ENCODE measurements around the gene TOGARAM2. TPM values are rescaled to one million over a fixed set of nuclear protein-coding genes. Genes with fewer than 3 reads are reported as not detected.

Gene TOGARAM2
- total RNA-seq, 1 donor: 0.72 TPM

DNA sequence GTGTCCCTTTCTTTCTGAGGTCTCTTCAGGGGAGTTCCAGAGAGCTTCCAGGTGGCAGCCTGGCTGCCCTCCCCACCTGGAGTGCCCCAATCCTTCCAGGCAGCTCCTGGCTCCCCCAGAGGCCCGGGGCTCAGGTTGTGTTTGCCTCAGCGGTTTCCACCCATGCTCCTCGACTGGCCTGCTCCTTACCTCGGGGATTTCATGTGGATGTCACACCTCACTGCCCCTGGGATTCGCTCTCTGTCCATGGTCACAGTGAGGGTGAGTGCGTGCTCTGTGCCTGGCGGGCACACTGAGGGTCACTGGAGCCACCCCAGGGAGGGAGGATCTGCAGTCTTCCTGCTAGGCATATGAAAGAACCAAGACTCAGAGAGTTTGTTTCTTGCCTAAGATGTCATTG is 2.1 kb upstream of the TOGARAM2 start:
- Histone ChIP-seq H3K4me2 (ENCODE audit: insufficient read depth, low read length) (no peak overlapping the region), H3K36me3 (ENCODE audit: insufficient read depth, low read length) (no peaks in the 10 kb centered on the region), H3K79me2 (ENCODE audit: insufficient read depth, low read length) (no peaks in the 10 kb centered on the region), H3K4me1 (ENCODE audit: insufficient read depth, low read length) (no peaks in the 10 kb centered on the region), H3K9me3 (ENCODE audit: low read depth, low read length) (no peaks in the 10 kb centered on the region), H3K27me3 (ENCODE audit: insufficient read depth, low read length) (peaks cover under 1% of the 10 kb centered on the region), H2AFZ (ENCODE audit: low read length) (no peak overlapping the region), H4K20me1 (ENCODE audit: insufficient read depth, low read length) (no peaks in the 10 kb centered on the region), H3K4me3 (ENCODE audit: insufficient read depth, low read length) (no peak overlapping the region), H3K27ac (ENCODE audit: low read depth, low read length) (no peak overlapping the region)
- TF ChIP-seq CTCF (IDR thresholded peaks at IDR 0.05; ENCODE audit: extremely low read depth, low read depth, low read length): no peak
- DNase-seq (ENCODE audit: insufficient read length, low spot score, missing footprints): peak; percentile 34

DNA sequence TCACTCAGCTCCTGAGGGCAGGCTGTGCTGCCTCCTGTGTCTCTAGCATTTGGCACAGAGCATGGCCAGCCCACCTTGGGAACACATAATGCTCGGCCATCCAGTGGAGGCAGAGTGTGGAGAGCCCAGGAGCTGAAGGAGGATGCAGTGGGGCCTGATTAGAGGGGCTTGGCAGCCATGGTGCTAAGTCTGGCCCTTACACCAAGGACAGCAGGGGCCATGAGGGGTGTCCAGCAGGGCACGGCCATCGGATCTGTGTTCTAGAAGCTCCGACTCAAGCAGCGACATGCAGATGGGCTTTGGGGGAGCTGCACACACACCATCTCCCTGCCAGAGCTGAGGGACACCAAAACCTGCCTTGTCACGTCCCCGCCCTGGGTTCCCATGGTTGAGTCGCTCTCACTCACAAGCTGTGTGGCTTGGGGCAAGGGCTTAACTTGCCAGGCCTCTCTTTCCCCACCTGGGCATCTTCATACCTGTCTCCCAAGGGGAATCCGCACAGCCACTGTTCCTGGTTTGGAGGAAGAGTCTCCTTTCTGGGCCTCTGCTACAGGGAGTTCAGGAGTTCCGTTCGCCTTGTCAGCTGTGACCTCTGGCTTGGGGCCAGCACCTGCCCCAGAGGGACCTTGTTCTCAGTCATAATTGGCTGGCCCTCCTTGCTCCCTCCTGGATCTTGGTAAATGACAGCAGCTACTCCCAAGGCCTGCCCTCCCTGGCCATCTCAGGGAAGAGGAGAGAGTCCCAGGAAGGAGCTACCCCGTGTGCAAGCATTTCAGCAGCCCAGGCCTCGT is 1.3 kb upstream of the TOGARAM2 start:
- Histone ChIP-seq H4K20me1 (ENCODE audit: insufficient read depth, low read length) (no peaks in the 10 kb centered on the region), H3K27me3 (ENCODE audit: insufficient read depth, low read length) (peaks cover 2% of the 10 kb centered on the region), H3K4me1 (ENCODE audit: insufficient read depth, low read length) (no peaks in the 10 kb centered on the region), H3K27ac (ENCODE audit: low read depth, low read length) (no peak overlapping the region), H3K9me3 (ENCODE audit: low read depth, low read length) (no peaks in the 10 kb centered on the region), H3K4me2 (ENCODE audit: insufficient read depth, low read length) (no peak overlapping the region), H3K36me3 (ENCODE audit: insufficient read depth, low read length) (no peaks in the 10 kb centered on the region), H3K79me2 (ENCODE audit: insufficient read depth, low read length) (no peaks in the 10 kb centered on the region), H2AFZ (ENCODE audit: low read length) (no peak overlapping the region), H3K4me3 (ENCODE audit: insufficient read depth, low read length) (no peak overlapping the region)
- no peak for TF ChIP-seq CTCF (IDR thresholded peaks at IDR 0.05; ENCODE audit: extremely low read depth, low read depth, low read length)
- DNase-seq (ENCODE audit: insufficient read length, low spot score, missing footprints): peak; percentile 34

DNA sequence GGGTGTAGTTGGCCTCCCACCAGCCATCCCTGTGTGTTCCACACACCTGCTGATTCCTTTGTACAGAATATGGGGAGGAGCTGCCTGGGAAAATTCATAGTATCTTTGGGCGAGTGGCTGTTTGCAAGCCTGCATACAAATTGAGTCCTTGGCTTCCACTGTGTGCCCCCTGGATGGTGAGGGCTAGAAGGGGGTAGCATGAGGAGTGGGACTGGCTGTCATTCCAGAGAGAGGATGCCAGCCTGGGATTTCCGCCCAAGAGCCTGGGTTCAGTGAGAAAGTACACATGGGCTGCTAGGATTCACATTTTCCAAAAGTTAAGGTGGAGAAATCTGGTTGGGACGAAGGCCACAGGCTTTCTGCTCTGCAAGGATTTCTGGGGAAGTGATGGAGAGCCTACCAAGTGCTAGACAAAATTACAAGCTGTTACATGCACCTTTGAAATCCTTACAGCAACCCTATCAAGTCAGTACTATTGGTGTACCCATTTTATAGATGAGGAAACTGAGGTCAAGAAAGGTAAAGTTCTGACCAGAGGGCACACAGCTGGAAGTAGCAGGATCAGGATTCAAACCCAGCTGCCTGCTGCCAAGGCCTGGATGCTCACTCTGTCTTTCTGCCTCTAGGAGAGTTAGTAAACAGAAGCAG is 606 bp upstream of the TOGARAM2 start:
- no peak for TF ChIP-seq CTCF (IDR thresholded peaks at IDR 0.05; ENCODE audit: extremely low read depth, low read depth, low read length)
- no peaks in the 10 kb centered on the region for H3K79me2 ChIP-seq (ENCODE audit: insufficient read depth, low read length)
- no peak overlapping the region for H3K4me2 ChIP-seq (ENCODE audit: insufficient read depth, low read length)
- H2AFZ ChIP-seq (ENCODE audit: low read length): no peak overlapping the region
- peak; percentile 30 for DNase-seq (ENCODE audit: insufficient read length, low spot score, missing footprints)
- H3K9me3 ChIP-seq (ENCODE audit: low read depth, low read length): no peaks in the 10 kb centered on the region
- H3K4me1 ChIP-seq (ENCODE audit: insufficient read depth, low read length): no peaks in the 10 kb centered on the region
- no peak overlapping the region for H3K27ac ChIP-seq (ENCODE audit: low read depth, low read length)
- H3K36me3 ChIP-seq (ENCODE audit: insufficient read depth, low read length): no peaks in the 10 kb centered on the region
- H3K27me3 ChIP-seq (ENCODE audit: insufficient read depth, low read length): peaks cover 2% of the 10 kb centered on the region
- no peak overlapping the region for H3K4me3 ChIP-seq (ENCODE audit: insufficient read depth, low read length)
- no peaks in the 10 kb centered on the region for H4K20me1 ChIP-seq (ENCODE audit: insufficient read depth, low read length)

DNA sequence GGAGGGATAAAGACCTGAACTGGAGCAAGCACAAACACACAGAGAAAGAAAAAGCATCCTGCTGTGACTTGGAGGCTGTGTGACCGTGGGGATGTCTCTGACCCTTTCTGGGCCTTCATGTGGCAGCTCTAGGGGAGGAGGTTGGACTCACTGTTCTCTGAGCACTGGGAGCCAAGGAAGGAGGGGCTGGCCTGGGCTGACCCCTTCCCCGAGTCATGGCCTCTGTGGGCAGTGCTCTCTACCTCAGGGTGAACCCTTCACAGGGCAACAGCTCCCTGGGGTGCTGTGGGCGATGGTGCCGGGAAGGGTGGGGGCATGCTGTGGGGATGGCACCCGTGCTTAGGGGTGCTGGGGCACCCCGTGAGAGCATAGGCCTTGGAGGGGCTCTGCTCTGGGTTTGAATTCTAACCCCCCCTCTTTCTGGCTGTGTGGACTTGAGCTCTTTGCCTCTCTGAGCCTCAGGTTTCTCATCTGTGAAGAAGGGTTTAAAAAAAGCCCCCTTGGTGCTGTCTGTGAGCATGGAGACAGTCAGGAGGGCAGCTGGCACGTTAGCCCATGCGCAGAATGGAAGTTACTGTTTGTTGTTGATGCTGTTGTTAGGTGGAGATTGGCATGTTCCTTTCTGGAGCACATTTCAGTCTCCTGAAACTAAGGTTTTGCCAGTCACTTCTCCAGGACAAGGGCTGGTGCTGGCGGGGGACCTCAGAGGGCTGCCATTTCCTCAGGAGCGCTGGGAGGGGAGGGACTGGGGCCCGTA is 700 bp downstream of the TOGARAM2 start:
- no peaks in the 10 kb centered on the region for H3K9me3 ChIP-seq (ENCODE audit: low read depth, low read length)
- no peaks in the 10 kb centered on the region for H4K20me1 ChIP-seq (ENCODE audit: insufficient read depth, low read length)
- H3K4me2 ChIP-seq (ENCODE audit: insufficient read depth, low read length): no peak overlapping the region
- H3K4me1 ChIP-seq (ENCODE audit: insufficient read depth, low read length): no peaks in the 10 kb centered on the region
- no peaks in the 10 kb centered on the region for H3K36me3 ChIP-seq (ENCODE audit: insufficient read depth, low read length)
- H3K27ac ChIP-seq (ENCODE audit: low read depth, low read length): no peak overlapping the region
- no peaks in the 10 kb centered on the region for H3K79me2 ChIP-seq (ENCODE audit: insufficient read depth, low read length)
- DNase-seq (ENCODE audit: insufficient read length, low spot score, missing footprints): peak; percentile 73
- no peak overlapping the region for H3K4me3 ChIP-seq (ENCODE audit: insufficient read depth, low read length)
- no peak for TF ChIP-seq CTCF (IDR thresholded peaks at IDR 0.05; ENCODE audit: extremely low read depth, low read depth, low read length)
- peaks cover 2% of the 10 kb centered on the region for H3K27me3 ChIP-seq (ENCODE audit: insufficient read depth, low read length)
- no peak overlapping the region for H2AFZ ChIP-seq (ENCODE audit: low read length)
